Activated naive CD4-positive, alpha-beta T cell treated with anti-CD3 and anti-CD28 coated beads, Interleukin-2, amount 50 U/mL, for 24 hours (primary cell): Measurements from ENCODE around the gene SLC1A3.

Experiments
- H3K27ac Mint-ChIP-seq: one replicate; pipeline ENCODE4 v1.8.0; 2021; ENCODE audit warnings: mild to moderate bottlenecking, mixed read lengths
- H3K27me3 Mint-ChIP-seq: one replicate; pipeline ENCODE4 v1.8.0; 2021; ENCODE audit warnings: mixed read lengths
- H3K36me3 Mint-ChIP-seq: one replicate; pipeline ENCODE4 v1.8.0; 2021; ENCODE audit warnings: mixed read lengths
- H3K4me1 Mint-ChIP-seq: one replicate; pipeline ENCODE4 v1.8.0; 2021; ENCODE audit warnings: mixed read lengths
- H3K4me3 Mint-ChIP-seq: one replicate; pipeline ENCODE4 v1.8.0; 2021; ENCODE audit warnings: mild to moderate bottlenecking, mixed read lengths
- H3K9me3 Mint-ChIP-seq: one replicate; pipeline ENCODE4 v1.8.0; 2021; ENCODE audit warnings: mixed read lengths

Gene SLC1A3

DNA sequence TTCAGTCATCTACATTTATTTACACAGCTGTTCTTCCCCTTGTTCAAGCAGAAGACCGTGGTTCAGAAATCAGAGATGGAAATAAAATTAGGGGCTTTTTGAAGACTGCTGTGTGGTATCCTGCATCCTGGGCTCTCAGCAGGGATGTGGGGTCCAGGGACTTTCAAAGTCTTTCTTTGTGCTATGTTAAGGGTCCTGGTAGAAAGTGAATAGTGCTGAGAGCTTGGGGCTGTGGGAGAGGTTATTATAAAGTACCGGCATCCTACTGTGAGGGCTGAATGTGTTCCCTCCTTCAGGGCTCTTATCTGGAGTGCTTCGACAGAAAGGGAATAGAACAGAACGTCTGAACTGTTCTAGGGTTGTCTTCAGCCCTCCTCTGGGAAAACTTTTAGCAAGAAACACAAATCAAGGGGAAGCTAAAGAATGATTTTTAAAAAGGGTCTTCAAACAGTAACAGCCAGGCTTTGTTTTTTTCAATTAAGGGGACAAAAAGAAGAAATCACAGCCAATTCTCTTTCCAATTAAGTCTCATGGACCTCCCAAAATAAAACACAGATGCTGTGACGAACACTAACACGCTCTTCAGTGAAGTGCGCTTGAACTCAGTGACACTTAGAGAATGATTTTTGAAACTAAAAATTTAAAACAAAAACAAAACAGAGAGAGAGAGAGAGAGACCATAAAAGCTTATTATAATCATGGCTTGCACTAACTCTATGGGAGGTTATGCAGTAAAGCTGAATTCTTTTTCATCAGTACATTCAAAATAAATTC, 15.7 kb upstream of the SLC1A3 start:
- H3K36me3 Mint-ChIP-seq, result no peaks in the 10 kb centered on the region
- no peaks in the 10 kb centered on the region for H3K4me1 Mint-ChIP-seq
- no peak overlapping the region for H3K27ac Mint-ChIP-seq
- H3K27me3 Mint-ChIP-seq, result no peaks in the 10 kb centered on the region
- H3K4me3 Mint-ChIP-seq, result no peak overlapping the region
- no peaks in the 10 kb centered on the region for H3K9me3 Mint-ChIP-seq

DNA sequence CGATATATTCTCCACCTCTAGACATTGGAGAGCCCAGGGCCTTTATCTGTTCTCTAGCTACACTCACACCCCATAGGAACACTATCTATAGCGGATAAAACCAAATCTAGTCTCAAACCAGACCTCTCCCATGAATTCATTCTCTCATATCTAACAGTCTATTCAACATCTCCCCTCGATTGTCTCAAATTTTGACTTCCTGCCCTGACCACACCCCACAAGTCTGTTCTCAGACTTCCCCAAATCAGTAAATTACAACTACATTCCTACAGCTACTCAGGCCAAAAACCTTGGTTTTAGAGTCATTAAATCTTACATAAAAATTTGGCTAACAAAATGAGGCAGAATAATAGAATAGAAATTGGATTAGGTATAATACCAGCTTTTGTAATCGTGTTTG, 12.5 kb upstream of the SLC1A3 start:
- Mint-ChIP-seq H3K27me3 (no peaks in the 10 kb centered on the region), H3K4me3 (no peak overlapping the region), H3K9me3 (no peaks in the 10 kb centered on the region), H3K27ac (no peak overlapping the region), H3K36me3 (no peaks in the 10 kb centered on the region), H3K4me1 (no peaks in the 10 kb centered on the region)

DNA sequence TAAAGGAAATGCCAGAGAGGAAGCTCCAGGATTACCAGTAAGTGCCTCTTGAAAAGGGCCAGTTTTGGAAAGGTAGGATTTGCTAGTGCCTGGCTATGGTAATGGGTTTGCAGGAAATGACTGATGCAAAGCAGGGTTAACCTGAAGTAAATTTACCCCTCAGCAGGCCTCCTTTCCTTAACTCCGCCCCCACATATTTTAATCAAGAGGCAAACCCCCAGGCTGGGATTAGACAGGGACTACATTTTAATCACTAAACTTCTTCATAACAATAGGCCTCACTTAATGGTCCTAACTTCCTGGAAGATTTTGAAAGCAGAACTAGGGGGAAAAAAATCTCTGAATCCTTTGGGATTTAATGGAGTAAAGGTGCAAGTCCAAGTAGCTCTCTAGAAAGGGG, 10.2 kb upstream of the SLC1A3 start:
- H3K4me1 Mint-ChIP-seq, result no peaks in the 10 kb centered on the region
- H3K4me3 Mint-ChIP-seq, result no peak overlapping the region
- H3K36me3 Mint-ChIP-seq, result no peaks in the 10 kb centered on the region
- H3K27ac Mint-ChIP-seq, result no peak overlapping the region
- no peaks in the 10 kb centered on the region for H3K9me3 Mint-ChIP-seq
- H3K27me3 Mint-ChIP-seq, result peaks cover 3% of the 10 kb centered on the region

DNA sequence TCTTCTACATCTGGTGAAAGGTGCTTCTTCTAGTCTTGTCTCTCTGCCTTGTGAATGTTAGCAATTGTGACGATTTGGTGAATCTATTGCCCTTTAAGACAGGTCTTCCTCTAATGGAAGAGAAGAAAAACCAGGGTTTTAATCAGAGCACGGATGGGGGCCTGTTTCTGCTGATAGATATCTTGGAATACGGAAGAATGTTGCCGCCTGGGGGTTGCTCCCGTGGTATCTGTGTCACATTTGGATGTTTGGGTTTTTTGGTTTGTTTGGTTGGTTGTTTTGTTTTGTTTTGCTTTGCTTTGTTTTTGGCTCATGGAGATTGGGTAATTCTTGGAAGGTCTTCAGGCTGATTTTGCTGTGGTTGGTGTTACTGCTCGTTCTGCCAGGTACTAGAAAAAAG, 9.7 kb upstream of the SLC1A3 start:
- Mint-ChIP-seq H3K27me3 (peaks cover 3% of the 10 kb centered on the region), H3K4me3 (no peak overlapping the region), H3K4me1 (no peaks in the 10 kb centered on the region), H3K27ac (no peak overlapping the region), H3K36me3 (no peaks in the 10 kb centered on the region), H3K9me3 (no peaks in the 10 kb centered on the region)

DNA sequence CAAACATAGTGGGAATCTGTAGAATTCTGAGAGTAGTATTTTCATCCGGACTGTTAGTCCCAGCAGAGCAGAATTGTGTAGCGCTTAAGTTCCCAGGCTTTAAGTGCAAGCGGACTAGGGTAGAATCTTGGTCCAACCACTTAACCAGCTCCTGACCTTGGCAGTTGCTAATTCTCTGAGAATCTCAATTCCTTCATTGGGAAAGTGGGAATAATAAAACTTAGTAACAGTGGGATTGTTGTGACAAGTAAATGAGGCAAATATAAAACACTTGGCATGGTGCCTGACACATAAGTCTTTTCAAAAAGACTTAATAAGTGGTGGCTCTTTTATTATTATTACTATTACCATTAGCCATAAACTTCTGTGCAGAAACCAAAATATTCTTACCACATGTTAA, 8.4 kb upstream of the SLC1A3 start:
- Mint-ChIP-seq H3K4me1 (no peaks in the 10 kb centered on the region), H3K9me3 (no peaks in the 10 kb centered on the region), H3K36me3 (no peaks in the 10 kb centered on the region), H3K4me3 (no peak overlapping the region), H3K27ac (no peak overlapping the region), H3K27me3 (peaks cover 5% of the 10 kb centered on the region)

DNA sequence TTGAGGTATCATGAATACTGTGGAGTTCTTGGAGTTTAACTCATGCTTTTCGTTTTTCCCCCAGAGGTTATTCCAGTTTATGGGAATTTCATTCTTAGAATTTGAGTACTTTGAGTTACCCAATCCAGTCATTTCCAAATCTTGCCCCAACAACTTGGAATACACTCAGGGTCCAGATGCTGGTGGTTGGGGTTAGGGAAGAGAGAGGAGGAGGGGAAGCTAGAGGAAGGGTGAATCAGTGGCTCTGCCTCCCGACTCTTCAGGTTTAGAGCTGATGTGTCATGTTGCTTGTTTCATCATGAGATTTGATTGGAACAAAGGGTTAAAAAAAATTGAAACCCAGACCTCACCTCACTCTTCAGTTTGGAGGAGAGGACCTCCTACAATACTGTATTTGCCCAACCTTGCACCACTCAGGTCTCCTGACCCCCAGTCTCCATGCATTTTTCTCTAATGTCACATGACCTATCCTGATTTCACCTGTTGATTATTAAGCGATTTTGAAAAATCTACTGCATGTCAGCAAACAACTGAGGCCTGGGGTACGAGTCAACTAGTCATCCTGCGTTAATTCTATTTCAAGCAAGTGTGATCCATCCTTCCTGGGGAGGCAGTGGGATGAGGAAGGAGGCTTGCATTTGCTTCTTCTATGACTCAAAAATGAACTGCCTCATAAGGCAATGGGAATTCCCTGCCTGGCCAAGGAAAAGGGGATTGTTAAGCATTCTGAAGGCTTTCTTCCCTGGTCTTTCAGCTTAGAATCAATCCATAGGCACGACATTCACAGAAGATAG, 6.2 kb upstream of the SLC1A3 start:
- Mint-ChIP-seq H3K27me3 (peaks cover 13% of the 10 kb centered on the region), H3K9me3 (no peaks in the 10 kb centered on the region), H3K27ac (no peak overlapping the region), H3K36me3 (no peaks in the 10 kb centered on the region), H3K4me3 (no peak overlapping the region), H3K4me1 (no peaks in the 10 kb centered on the region)

DNA sequence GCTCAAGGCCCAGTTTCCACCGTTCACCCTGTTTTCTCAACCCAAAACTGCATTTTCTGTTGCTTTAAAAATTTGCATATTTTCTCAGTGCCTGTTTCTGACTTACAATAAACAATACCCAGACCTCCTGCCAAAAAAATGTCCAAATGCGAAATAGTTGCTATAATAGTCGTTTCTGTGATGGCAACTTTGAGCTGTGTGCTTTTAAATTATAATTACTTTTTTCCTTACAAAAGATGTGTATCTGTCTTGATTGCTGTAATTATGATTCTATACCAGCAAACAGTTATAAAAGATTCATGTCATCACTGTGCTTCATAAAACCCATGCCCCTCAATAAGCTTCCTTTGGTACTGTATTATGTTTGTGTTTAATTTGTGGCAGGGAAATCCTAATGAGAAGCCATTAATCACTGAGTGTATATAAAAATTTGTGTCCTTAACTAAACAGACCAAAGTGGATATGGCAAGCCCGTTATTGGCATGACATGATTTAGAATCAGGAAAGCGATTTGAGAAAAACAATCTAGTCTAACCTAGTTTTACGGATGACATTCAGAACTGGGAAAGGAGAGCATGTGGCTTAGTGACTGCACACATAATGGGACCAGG, 5.4 kb upstream of the SLC1A3 start:
- Mint-ChIP-seq H3K27ac (no peak overlapping the region), H3K9me3 (no peaks in the 10 kb centered on the region), H3K36me3 (no peaks in the 10 kb centered on the region), H3K4me3 (no peak overlapping the region), H3K27me3 (peaks cover 19% of the 10 kb centered on the region), H3K4me1 (peaks cover 4% of the 10 kb centered on the region)

DNA sequence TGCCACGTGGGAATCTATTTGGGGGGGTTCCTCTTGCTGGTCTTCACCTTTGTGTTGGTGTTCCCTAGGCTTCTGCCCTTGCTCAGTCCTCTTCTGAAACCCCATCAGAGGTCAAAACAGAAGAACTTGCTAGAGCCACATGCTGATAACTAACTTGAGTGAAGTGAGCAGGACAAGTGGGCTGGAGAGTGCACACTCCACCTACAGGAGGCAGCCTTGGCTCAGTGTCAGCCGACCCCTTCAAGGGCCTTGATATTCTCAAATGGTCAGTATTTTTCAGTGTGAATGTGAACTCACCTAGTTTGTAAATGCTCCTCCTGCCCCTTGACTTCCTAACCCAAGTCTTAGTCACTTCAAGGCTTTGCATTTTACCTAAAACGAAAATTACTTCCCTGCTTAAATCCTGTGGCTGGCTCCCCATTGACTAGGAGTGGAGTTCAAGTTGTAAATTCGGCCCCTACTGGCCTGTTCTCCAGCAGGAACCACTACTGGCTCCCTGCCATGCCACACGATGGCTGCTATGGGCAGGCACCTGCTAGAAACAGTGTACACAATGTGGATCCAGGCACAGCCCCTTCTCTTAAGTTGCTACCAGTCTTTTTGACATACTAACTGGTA, 3.6 kb upstream of the SLC1A3 start:
- H3K27ac Mint-ChIP-seq, result no peak overlapping the region
- H3K4me1 Mint-ChIP-seq, result peaks cover 17% of the 10 kb centered on the region
- peaks cover 33% of the 10 kb centered on the region for H3K27me3 Mint-ChIP-seq
- no peak overlapping the region for H3K4me3 Mint-ChIP-seq
- H3K9me3 Mint-ChIP-seq, result no peaks in the 10 kb centered on the region
- no peaks in the 10 kb centered on the region for H3K36me3 Mint-ChIP-seq

DNA sequence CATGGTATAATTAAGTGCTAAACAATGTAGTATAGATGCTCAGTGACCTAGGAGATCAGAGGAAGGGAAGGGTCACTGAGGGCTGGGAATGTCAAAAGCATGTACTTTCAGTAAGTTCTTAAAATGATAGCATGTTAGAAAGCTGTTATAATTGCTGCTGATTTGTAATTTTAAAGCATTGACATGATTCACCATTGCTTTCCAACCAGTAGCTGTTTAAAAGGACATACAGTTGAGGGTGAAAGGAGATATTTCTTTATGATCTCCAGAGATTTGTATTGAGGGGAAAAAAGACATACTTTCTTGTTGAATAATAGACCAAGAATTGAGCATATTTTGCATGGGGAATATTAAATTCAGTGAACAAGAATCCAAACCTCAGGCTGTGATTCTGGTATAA, 1.2 kb upstream of the SLC1A3 start:
- Mint-ChIP-seq H3K4me3 (no peak overlapping the region), H3K27ac (no peak overlapping the region), H3K36me3 (no peaks in the 10 kb centered on the region), H3K4me1 (peaks cover 17% of the 10 kb centered on the region), H3K27me3 (peaks cover 50% of the 10 kb centered on the region), H3K9me3 (no peaks in the 10 kb centered on the region)

DNA sequence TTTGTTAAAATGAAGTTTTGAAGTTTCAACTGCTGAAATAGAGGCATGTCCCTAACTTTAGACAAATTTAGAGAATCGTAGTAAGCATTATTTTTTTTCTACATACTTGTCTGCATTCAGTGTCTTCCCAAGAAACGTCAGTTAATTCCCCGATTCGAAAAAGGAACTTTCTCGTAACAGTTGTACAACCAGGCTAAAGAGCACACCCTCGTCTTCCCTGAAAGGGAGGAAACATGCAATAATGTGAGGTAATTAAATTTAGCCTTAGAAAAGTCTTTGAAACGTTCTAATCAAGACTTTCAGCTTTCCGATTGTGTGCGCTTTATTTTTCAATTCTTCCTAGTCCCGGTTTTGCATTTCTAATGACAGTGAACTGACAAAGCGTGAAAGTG, 374 bp upstream of the SLC1A3 start:
- Mint-ChIP-seq H3K27me3 (peaks cover 51% of the 10 kb centered on the region), H3K27ac (no peak overlapping the region), H3K4me1 (peaks cover 17% of the 10 kb centered on the region), H3K36me3 (no peaks in the 10 kb centered on the region), H3K9me3 (no peaks in the 10 kb centered on the region), H3K4me3 (peak overlapping the region; percentile 81)

DNA sequence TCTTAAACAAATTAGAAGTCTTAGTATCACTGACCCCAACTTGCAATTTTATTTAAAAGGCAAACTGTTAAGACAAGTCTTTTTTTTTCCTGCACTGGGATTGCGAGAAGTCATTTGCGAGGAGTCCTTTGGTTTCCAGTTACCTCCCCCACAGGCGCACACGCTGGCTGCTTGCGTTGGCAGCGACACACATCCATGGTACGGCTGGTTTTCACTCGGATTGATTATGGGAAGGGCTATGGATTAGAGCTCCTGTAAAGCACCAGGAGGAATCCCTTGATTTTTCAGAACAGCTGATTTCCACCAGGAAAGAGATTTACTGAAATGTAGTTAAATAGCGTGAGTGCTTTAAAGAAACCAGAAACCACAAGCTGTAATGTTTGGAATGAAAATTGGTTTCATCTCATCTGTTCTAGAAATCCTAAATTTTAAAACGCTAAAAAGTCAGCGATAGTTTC, 737 bp downstream of the SLC1A3 start:
- H3K9me3 Mint-ChIP-seq, result no peaks in the 10 kb centered on the region

DNA sequence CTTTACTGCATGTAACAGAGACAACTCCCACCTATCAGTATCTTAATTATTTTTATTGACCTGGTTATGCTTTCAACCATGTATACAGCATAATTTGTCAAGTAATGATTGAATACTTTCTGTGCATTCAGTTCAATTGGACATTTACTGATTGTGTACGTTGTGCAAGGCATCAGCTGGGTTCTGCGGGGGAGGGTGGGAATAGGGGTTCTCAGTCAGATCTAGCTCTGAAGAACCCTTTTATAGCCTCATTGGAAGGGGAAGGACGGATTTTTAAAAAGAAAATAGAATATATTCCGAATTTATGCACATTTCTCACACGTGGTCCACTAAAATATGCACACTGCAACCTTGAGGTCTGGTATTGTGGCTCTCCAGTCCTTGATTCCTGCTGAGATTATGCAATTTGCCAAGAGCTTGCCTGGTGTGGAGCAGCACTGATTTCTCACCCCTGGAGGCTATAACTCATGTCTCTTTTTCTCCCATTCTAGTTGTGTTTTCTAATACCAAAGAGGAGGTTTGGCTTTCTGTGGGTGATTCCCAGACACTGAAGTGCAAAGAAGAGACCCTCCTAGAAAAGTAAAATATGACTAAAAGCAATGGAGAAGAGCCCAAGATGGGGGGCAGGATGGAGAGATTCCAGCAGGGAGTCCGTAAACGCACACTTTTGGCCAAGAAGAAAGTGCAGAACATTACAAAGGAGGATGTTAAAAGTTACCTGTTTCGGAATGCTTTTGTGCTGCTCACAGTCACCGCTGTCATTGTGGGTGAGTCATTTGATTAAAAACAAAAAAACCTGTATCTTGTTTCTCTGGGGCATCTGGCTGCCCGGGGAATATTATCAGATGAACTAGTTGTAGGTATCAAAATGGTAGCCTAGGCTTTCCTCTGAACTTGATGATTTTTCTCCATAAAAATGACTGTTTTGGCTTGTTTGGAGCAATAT, 1.7 kb downstream of the SLC1A3 start:
- Mint-ChIP-seq H3K27ac (no peak overlapping the region), H3K4me3 (no peak overlapping the region)

More for the DNA sequence above, 737 bp downstream of the SLC1A3 start:
- Mint-ChIP-seq H3K36me3 (no peaks in the 10 kb centered on the region), H3K27ac (no peak overlapping the region), H3K4me3 (peak overlapping the region; percentile 81), H3K27me3 (peaks cover 49% of the 10 kb centered on the region), H3K4me1 (peaks cover 17% of the 10 kb centered on the region)

DNA sequence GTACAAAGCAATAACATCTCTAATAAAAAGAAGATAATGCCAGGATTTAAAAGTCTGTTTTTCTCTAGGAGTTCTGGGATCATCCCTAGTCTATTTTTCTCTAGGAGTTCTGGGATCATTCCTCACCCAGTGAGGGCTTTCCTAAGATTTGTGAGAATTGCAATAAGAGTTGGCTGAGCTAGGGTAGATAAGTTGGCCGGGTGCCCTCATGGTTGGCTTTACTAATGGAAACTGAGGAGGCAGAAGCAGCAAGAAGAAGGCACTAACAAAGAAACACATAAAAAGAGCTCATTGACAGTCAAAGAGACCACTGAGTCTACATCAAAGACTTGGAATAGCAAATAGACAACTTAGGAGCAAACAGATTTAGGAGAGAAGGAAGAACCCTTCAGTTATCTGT, 4.2 kb downstream of the SLC1A3 start:
- Mint-ChIP-seq H3K4me3 (no peak overlapping the region), H3K9me3 (no peaks in the 10 kb centered on the region), H3K4me1 (peaks cover 17% of the 10 kb centered on the region), H3K27ac (no peak overlapping the region), H3K36me3 (no peaks in the 10 kb centered on the region), H3K27me3 (peaks cover 39% of the 10 kb centered on the region)

More for the DNA sequence above, 1.7 kb downstream of the SLC1A3 start:
- H3K9me3 Mint-ChIP-seq, result no peaks in the 10 kb centered on the region
- H3K27me3 Mint-ChIP-seq, result peaks cover 48% of the 10 kb centered on the region
- no peaks in the 10 kb centered on the region for H3K36me3 Mint-ChIP-seq
- H3K4me1 Mint-ChIP-seq, result peaks cover 17% of the 10 kb centered on the region

DNA sequence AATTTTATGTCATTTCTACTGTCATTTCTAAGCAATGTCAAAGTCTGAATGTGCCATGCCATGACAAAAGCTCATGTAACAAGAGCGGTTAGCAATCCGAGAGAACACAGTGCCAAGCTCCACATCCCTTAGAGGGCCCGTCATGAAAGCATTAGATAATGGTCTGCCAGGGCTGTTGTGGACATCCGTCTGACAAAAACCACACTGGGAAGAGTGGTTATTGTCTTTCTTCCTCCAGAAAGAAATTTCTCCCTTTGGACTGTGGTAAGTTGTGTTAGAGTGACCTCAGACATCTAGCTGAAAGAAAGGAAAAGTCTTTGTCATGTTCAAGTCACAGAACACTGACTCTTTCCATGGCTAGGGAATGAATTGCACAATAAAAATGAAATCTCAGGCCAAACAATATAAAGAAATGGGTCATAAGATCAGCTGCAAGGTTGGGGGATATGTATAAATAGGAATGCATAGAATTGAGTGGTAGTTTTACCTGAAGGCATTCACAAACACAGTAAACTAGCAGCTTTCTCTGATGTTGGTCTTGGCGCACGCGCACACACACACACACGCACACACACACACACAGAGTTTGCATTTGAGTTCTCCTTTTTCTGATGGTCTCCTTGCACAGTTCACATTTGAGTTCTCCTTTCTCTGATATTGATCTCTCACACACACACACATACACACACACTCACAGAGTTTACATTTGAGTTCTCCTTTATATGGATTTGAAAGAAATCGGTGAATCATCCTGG, 5.3 kb downstream of the SLC1A3 start:
- Mint-ChIP-seq H3K36me3 (no peaks in the 10 kb centered on the region), H3K4me1 (peaks cover 7% of the 10 kb centered on the region), H3K27ac (no peak overlapping the region), H3K4me3 (no peak overlapping the region), H3K27me3 (peaks cover 29% of the 10 kb centered on the region), H3K9me3 (no peaks in the 10 kb centered on the region)
